ENCODE results near the gene MRFAP1L1.

DNA sequence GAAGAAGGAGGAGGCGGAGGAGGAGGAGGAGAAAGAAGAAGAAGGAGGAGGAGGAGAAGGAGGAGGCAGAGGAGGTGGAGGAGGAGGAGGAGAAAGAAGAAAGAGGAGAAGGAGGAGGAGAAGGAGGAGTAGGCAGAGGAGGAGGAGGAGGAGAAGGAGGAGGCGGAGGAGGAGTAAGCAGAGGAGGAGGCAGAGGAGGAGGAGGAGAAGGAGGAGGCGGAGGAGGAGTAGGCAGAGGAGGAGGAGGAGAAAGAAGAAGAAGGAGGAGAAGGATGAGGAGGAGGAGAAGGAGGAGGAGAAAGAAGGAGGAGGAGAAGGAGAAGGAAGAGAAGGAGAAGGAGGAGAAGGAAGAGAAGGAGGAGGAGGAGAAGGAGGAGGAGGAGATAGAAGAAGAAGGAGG lies 49.2 kb downstream of the MRFAP1L1 start:
- TF ChIP-seq, protein P1, sequence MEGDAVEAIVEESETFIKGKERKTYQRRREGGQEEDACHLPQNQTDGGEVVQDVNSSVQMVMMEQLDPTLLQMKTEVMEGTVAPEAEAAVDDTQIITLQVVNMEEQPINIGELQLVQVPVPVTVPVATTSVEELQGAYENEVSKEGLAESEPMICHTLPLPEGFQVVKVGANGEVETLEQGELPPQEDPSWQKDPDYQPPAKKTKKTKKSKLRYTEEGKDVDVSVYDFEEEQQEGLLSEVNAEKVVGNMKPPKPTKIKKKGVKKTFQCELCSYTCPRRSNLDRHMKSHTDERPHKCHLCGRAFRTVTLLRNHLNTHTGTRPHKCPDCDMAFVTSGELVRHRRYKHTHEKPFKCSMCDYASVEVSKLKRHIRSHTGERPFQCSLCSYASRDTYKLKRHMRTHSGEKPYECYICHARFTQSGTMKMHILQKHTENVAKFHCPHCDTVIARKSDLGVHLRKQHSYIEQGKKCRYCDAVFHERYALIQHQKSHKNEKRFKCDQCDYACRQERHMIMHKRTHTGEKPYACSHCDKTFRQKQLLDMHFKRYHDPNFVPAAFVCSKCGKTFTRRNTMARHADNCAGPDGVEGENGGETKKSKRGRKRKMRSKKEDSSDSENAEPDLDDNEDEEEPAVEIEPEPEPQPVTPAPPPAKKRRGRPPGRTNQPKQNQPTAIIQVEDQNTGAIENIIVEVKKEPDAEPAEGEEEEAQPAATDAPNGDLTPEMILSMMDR (IDR thresholded peaks at IDR 0.05): no peak
- no peak for TF ChIP-seq ZFX (IDR thresholded peaks at IDR 0.05; ENCODE audit: borderline replicate concordance)
